Measurements from ENCODE around the gene SLC35A4. TPM values are rescaled to one million over a fixed set of nuclear protein-coding genes. Genes with fewer than 3 reads are reported as not detected.

SLC35A4 gene
- total RNA-seq, 1 donor from 2014 or later: 20.7 TPM

DNA sequence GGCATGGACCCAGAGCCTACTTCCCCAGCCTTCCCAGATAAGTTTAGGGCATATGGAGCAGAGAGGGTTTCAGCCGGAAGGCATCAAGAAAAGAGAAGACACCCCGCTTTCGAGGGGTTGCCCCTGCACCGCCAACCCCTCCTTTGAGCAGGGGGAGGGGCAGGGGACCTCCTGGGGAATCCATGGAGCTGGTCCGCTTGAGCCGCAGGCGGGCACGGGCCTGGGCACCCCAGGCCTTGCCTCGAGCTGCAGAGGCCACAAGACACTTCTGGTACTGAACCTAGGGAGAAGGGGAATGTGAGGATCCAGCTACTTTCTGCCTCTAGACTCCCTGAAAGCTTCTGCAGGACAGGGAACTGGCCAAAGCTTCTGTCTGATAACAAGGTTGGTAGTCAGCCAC is 6.1 kb upstream of the SLC35A4 start:
- Histone ChIP-seq H3K4me2 (no peak overlapping the region), H3K9me3 (ENCODE audit: low read depth) (no peaks in the 10 kb centered on the region), H3K36me3 (no peaks in the 10 kb centered on the region), H3K27me3 (no peaks in the 10 kb centered on the region), H3K27ac (no peak overlapping the region), H3K79me2 (ENCODE audit: low read depth) (peaks cover 37% of the 10 kb centered on the region), H3K4me1 (peaks cover 15% of the 10 kb centered on the region), H2AFZ (replicated peaks) (no peak overlapping the region), H3K4me3 (no peak overlapping the region), H4K20me1 (ENCODE audit: low read depth) (peaks cover 7% of the 10 kb centered on the region), H3F3A (ENCODE audit: low read depth) (peaks cover 7% of the 10 kb centered on the region), H3K9ac (no peak overlapping the region)
- DNase-seq (ENCODE audit: low spot score): no peak
- Mint-ChIP-seq H3K9me3 (no peaks in the 10 kb centered on the region), H3K27me3 (ENCODE audit: insufficient read depth, low read depth) (peaks cover 4% of the 10 kb centered on the region), H3K27ac (no peak overlapping the region), H3K4me3 (no peak overlapping the region), H3K36me3 (peaks cover 10% of the 10 kb centered on the region), H3K4me1 (peaks cover 31% of the 10 kb centered on the region)
- no peak for TF ChIP-seq EZH2 (IDR thresholded peaks at IDR 0.05)
- TF ChIP-seq, protein P1, sequence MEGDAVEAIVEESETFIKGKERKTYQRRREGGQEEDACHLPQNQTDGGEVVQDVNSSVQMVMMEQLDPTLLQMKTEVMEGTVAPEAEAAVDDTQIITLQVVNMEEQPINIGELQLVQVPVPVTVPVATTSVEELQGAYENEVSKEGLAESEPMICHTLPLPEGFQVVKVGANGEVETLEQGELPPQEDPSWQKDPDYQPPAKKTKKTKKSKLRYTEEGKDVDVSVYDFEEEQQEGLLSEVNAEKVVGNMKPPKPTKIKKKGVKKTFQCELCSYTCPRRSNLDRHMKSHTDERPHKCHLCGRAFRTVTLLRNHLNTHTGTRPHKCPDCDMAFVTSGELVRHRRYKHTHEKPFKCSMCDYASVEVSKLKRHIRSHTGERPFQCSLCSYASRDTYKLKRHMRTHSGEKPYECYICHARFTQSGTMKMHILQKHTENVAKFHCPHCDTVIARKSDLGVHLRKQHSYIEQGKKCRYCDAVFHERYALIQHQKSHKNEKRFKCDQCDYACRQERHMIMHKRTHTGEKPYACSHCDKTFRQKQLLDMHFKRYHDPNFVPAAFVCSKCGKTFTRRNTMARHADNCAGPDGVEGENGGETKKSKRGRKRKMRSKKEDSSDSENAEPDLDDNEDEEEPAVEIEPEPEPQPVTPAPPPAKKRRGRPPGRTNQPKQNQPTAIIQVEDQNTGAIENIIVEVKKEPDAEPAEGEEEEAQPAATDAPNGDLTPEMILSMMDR (IDR thresholded peaks at IDR 0.05): no peak
- no peak for TF ChIP-seq EZH2phosphoT487 (IDR thresholded peaks at IDR 0.05)

DNA sequence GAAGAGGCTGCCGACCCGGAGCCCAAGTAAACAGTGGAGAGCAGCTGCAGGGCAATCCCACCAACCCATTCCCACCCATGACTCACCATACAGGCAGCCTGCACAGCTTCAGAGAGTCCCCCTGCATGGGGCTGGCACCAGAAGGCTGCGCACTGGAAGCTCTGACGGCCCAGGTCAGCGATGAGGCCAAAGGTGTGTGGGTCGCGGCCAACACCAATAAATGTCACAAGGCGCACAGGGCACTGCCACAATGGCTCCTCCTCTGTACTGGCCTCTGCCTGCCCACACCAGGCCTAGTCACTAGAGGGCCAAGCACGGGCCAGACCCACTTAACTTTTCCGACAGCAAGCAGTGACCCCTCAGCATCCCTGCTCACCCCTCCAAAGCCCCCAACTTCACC is 4.4 kb upstream of the SLC35A4 start:
- no peak overlapping the region for H3K9ac ChIP-seq
- no peak overlapping the region for H3K4me3 Mint-ChIP-seq
- peaks cover 29% of the 10 kb centered on the region for H3K79me2 ChIP-seq (ENCODE audit: low read depth)
- no peak for TF ChIP-seq EZH2phosphoT487 (IDR thresholded peaks at IDR 0.05)
- no peak for TF ChIP-seq EZH2 (IDR thresholded peaks at IDR 0.05)
- TF ChIP-seq, protein P1 (IDR thresholded peaks at IDR 0.05): no peak
- no peak overlapping the region for H3K27ac ChIP-seq
- H3K4me2 ChIP-seq: no peak overlapping the region
- no peak overlapping the region for H3K27ac Mint-ChIP-seq
- H3K4me1 ChIP-seq: peaks cover 17% of the 10 kb centered on the region
- no peaks in the 10 kb centered on the region for H3K9me3 ChIP-seq (ENCODE audit: low read depth)
- H3K27me3 Mint-ChIP-seq (ENCODE audit: insufficient read depth, low read depth): peaks cover 8% of the 10 kb centered on the region
- no peak overlapping the region for H2AFZ ChIP-seq (replicated peaks)
- peaks cover 45% of the 10 kb centered on the region for H3K4me1 Mint-ChIP-seq
- peaks cover 10% of the 10 kb centered on the region for H3K36me3 Mint-ChIP-seq
- H3K36me3 ChIP-seq: no peaks in the 10 kb centered on the region
- no peak for DNase-seq (ENCODE audit: low spot score)
- peaks cover 7% of the 10 kb centered on the region for H3F3A ChIP-seq (ENCODE audit: low read depth)
- peaks cover 7% of the 10 kb centered on the region for H4K20me1 ChIP-seq (ENCODE audit: low read depth)
- no peaks in the 10 kb centered on the region for H3K9me3 Mint-ChIP-seq
- H3K4me3 ChIP-seq: no peak overlapping the region
- no peaks in the 10 kb centered on the region for H3K27me3 ChIP-seq

DNA sequence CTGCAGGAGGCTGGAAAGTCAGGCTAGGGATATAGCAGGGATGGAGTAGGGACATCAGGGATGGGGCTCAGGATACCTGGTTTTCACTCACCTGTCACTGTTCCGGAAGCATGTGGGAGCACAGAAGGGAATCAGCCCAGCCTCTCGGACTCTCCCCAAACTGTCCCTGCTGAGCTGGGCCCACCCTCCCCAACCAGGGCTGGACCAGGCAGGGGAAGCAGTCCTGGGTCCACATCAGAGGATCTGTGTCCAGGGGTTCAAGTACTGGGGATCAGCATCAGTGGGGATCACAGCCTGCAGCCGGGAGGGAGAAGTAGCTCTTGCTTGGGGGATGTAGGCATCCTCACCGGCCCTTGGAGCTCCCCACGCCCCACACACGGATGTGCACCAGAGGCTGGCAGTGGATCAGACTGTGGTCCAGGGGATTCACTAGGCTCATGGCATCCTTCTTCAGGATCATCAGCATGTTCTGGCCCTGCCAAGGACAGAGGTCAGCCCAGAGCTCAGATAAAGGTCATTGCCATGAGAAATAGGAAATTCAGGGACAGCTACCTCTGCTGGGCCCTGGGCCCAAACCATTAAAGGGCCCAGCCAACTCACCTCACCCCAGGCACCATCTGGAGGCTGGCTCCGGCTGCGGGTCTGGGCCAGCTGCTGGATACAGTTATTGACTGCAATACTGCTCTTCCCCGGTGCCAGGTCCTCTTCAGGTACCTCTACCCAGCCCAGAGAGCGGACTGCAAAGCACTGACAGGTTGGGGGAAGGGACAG is 2.7 kb upstream of the SLC35A4 start:
- no peak overlapping the region for H2AFZ ChIP-seq (replicated peaks)
- H3K4me3 ChIP-seq: no peak overlapping the region
- H3K9me3 Mint-ChIP-seq: no peaks in the 10 kb centered on the region
- peaks cover 7% of the 10 kb centered on the region for H3K27me3 Mint-ChIP-seq (ENCODE audit: insufficient read depth, low read depth)
- peaks cover 13% of the 10 kb centered on the region for H3K36me3 Mint-ChIP-seq
- no peak overlapping the region for H3K27ac ChIP-seq
- H3K4me2 ChIP-seq: no peak overlapping the region
- H4K20me1 ChIP-seq (ENCODE audit: low read depth): no peaks in the 10 kb centered on the region
- H3K27me3 ChIP-seq: no peaks in the 10 kb centered on the region
- TF ChIP-seq, protein P1 (IDR thresholded peaks at IDR 0.05): no peak
- TF ChIP-seq EZH2phosphoT487 (IDR thresholded peaks at IDR 0.05) (no peak), EZH2 (IDR thresholded peaks at IDR 0.05) (no peak)
- no peaks in the 10 kb centered on the region for H3K36me3 ChIP-seq
- H3F3A ChIP-seq (ENCODE audit: low read depth): peaks cover 7% of the 10 kb centered on the region
- no peak overlapping the region for H3K27ac Mint-ChIP-seq
- H3K4me1 ChIP-seq: peaks cover 16% of the 10 kb centered on the region
- no peak for DNase-seq (ENCODE audit: low spot score)
- no peak overlapping the region for H3K4me3 Mint-ChIP-seq
- no peak overlapping the region for H3K9ac ChIP-seq
- H3K9me3 ChIP-seq (ENCODE audit: low read depth): no peaks in the 10 kb centered on the region
- H3K79me2 ChIP-seq (ENCODE audit: low read depth): peaks cover 25% of the 10 kb centered on the region
- H3K4me1 Mint-ChIP-seq: peaks cover 38% of the 10 kb centered on the region

Measured in neural progenitor cell (in vitro differentiated cells).